ENCODE measurements around the gene FAM53B.

GRCh38 chr10:124744102-124745050 is at the start of gene FAM53B:
- TF ChIP-seq CTCF (IDR thresholded peaks at IDR 0.05) (peak in 1 of 2 donors; percentile 35), POLR2A (IDR thresholded peaks at IDR 0.05) (peak in 1 of 2 donors; percentile 58), EP300 (IDR thresholded peaks at IDR 0.05) (no peak), POLR2AphosphoS5 (IDR thresholded peaks at IDR 0.05) (peak in 1 of 3 donors; percentile 22)
